ENCODE measurements around the gene C8B. TPM values are rescaled to one million over a fixed set of nuclear protein-coding genes. Genes with fewer than 3 reads are reported as not detected.

Gene C8B
- total RNA-seq, 1 experiment from 2014 or later: not detected

GRCh38 chr1:56968878-56969495 is 3.2 kb upstream of the C8B start:
- no peaks in the 10 kb centered on the region for H3K79me2 ChIP-seq (ENCODE audit: insufficient read depth, low read length)
- H3K23ac ChIP-seq (ENCODE audit: insufficient read length, low read depth, low read length): no peak overlapping the region
- Mint-ChIP-seq H3K36me3 (ENCODE audit: insufficient read depth in 1 of 3, low read depth in 3 of 3) (no peaks in the 10 kb centered on the region), H3K4me3 (no peak overlapping the region), H3K9me3 (no peaks in the 10 kb centered on the region), H3K4me1 (0 out of 4 replicates have a peak, but pooled peaks cover 0 to 5% of the 10 kb centered on the region in 2 experiments), H3K27me3 (ENCODE audit: low read depth) (peaks cover 2% of the 10 kb centered on the region; the same call in 1 of the 2 replicates), H3K27ac (no peak overlapping the region)
- H2AFZ ChIP-seq (ENCODE audit: low read length): no peak overlapping the region
- no peak overlapping the region for H3K18ac ChIP-seq (ENCODE audit: insufficient read length, low read depth, low read length)
- H3K27me3 ChIP-seq (ENCODE audit: insufficient read depth, low read length): no peaks in the 10 kb centered on the region
- H2BK5ac ChIP-seq (ENCODE audit: insufficient read length, low read length): no peak overlapping the region
- no peak overlapping the region for H2BK20ac ChIP-seq (ENCODE audit: low read depth, low read length, poor library complexity, severe bottlenecking)
- no peaks in the 10 kb centered on the region for H4K20me1 ChIP-seq (ENCODE audit: control insufficient read depth, insufficient read depth, insufficient read length)
- H4K5ac ChIP-seq (ENCODE audit: insufficient read length, low read depth, low read length): no peak overlapping the region
- no peak overlapping the region for H3K4me2 ChIP-seq (ENCODE audit: insufficient read depth, insufficient read length, low read length)
- no peaks in the 10 kb centered on the region for H3K23me2 ChIP-seq (ENCODE audit: insufficient read length, low read depth, low read length, poor library complexity, severe bottlenecking)
- H4K8ac ChIP-seq (replicated peaks; ENCODE audit: insufficient read length, low read depth, low read length): no peak overlapping the region
- H2BK120ac ChIP-seq (ENCODE audit: low read depth, low read length, poor library complexity, severe bottlenecking): no peak overlapping the region
- no peak for DNase-seq
- H3K14ac ChIP-seq (ENCODE audit: insufficient read depth, low read length): no peak overlapping the region
- H2AK5ac ChIP-seq (ENCODE audit: insufficient read length, low read length): no peak overlapping the region
- H3K9me3 ChIP-seq (ENCODE audit: control insufficient read depth, low read depth, low read length): no peaks in the 10 kb centered on the region
- no peak overlapping the region for H2BK15ac ChIP-seq (ENCODE audit: low read depth, low read length)
- H3K56ac ChIP-seq (ENCODE audit: insufficient read length, low read depth, low read length): no peak overlapping the region
- H4K91ac ChIP-seq (ENCODE audit: insufficient read length, low read depth, low read length): no peak overlapping the region
- no peak overlapping the region for H3K27ac ChIP-seq (ENCODE audit: insufficient read length, low read depth, low read length)
- no peak for TF ChIP-seq CTCF (conservative IDR thresholded peaks at IDR 0.05)
- H3K9ac ChIP-seq (ENCODE audit: extremely low read depth, insufficient read length, low read length): no peak overlapping the region
- no peaks in the 10 kb centered on the region for H3K79me1 ChIP-seq (ENCODE audit: insufficient read depth, low read depth, low read length, poor library complexity, severe bottlenecking)
- H3T11ph ChIP-seq (ENCODE audit: low read length): no peak overlapping the region
- H3K4ac ChIP-seq (ENCODE audit: low read depth, low read length): no peak overlapping the region
- H2BK12ac ChIP-seq (ENCODE audit: insufficient read length, low read depth, low read length): no peak overlapping the region
- WGBS (ENCODE audit: extremely low coverage, insufficient read length, low lambda C conversion rate): no CpG with 5 or more reads among the region's 2 CpGs
- no peaks in the 10 kb centered on the region for H3K4me1 ChIP-seq (ENCODE audit: insufficient read depth, low read length)

Data from H9 (cell line).